K562 (cell line): ENCODE data around the gene ILF3. TPM values are rescaled to one million over a fixed set of nuclear protein-coding genes. Genes with fewer than 3 reads are reported as not detected.

Source experiments
- FOXA1 ChIP-seq: fragments of 450-650 bp; IDR thresholded peaks from 2 replicates; pipeline ENCODE4 v1.6.1; 2016; ENCODE audit warnings: mild to moderate bottlenecking, borderline replicate concordance
- HIVEP1 ChIP-seq: fragments of 250-450 bp; sonication (Bioruptor Pico); IDR thresholded peaks from 2 replicates; pipeline ENCODE4 v1.4.0; 2020; ENCODE audit warnings: mild to moderate bottlenecking
- ILK ChIP-seq: fragments of 450-650 bp; IDR thresholded peaks from 2 replicates; pipeline ENCODE4 v1.6.1; 2016; ENCODE audit warnings: missing genetic modification characterization, low read depth, mild to moderate bottlenecking, missing compliant biosample characterization, moderate library complexity, borderline replicate concordance
- MGA ChIP-seq: fragments of 450-650 bp; IDR thresholded peaks from 2 replicates; pipeline ENCODE4 v1.6.1; 2016; ENCODE audit warnings: mild to moderate bottlenecking, moderate library complexity
- MNT ChIP-seq, 2 experiments: fragments of 450-650 bp; conservative IDR thresholded peaks; 2 replicates each; pipeline ENCODE4 v1.6.1; 2017; ENCODE audit warnings: mild to moderate bottlenecking in 2 of 2, moderate library complexity in 2 of 2
- NFE2 ChIP-seq: IDR thresholded peaks from 2 replicates; pipeline ENCODE4 v1.6.1; 2014; ENCODE audit warnings: antibody characterized with exemption, low read depth
- SMARCA5 ChIP-seq: fragments of 450-650 bp; IDR thresholded peaks from 2 replicates; pipeline ENCODE4 v1.6.1; 2016
- STAT5B ChIP-seq: fragments of 250-450 bp; sonication (Bioruptor Pico); IDR thresholded peaks from 2 replicates; pipeline ENCODE4 v1.8.0; 2021; ENCODE audit warnings: mild to moderate bottlenecking, inconsistent platforms
- TRIM24 ChIP-seq, 2 experiments: fragments of 450-650 bp; IDR thresholded peaks; 2 replicates each; pipeline ENCODE4 v1.6.1; 2016
- ZFP36 ChIP-seq: fragments of 150-350 bp; IDR thresholded peaks from 2 replicates; pipeline ENCODE4 v1.6.1; 2018; ENCODE audit warnings: low read length, low read depth; ENCODE audit not compliant: partially characterized antibody
- ZNF140 ChIP-seq: fragments of 250-450 bp; sonication (Bioruptor Pico); IDR thresholded peaks from 2 replicates; pipeline ENCODE4 v1.8.0; 2021; ENCODE audit warnings: moderate library complexity, mild to moderate bottlenecking, inconsistent platforms
- ZNF347 ChIP-seq: fragments of 450-650 bp; formaldehyde crosslinking; IDR thresholded peaks from 2 replicates; pipeline ENCODE4 v1.4.0; 2020; ENCODE audit warnings: low read depth, mild to moderate bottlenecking, moderate library complexity
- ZNF395 ChIP-seq: fragments of 200-800 bp; sonication (Bioruptor generic); IDR thresholded peaks from 2 replicates; pipeline ENCODE4 v1.6.1; 2017; ENCODE audit warnings: missing genetic modification characterization, missing compliant biosample characterization
- ZNF589 ChIP-seq: fragments of 200-800 bp; sonication (Bioruptor generic); IDR thresholded peaks from 2 replicates; pipeline ENCODE4 v1.6.1; 2016; ENCODE audit warnings: low read depth, missing genetic modification characterization, missing compliant biosample characterization
- ZZZ3 ChIP-seq: fragments of 450-650 bp; IDR thresholded peaks from 2 replicates; pipeline ENCODE4 v1.6.1; 2016; ENCODE audit warnings: antibody characterized with exemption, mild to moderate bottlenecking, moderate library complexity
- polyA plus RNA-seq, 8 experiments: library from polyadenylated mRNA; depleted of rRNA in 4 of 8; stranded (reverse) in 5 of 8; unstranded in 3 of 8; fragments of >200 nt; fragmentation: Nextera tagmentation in 2 of 8; fragmentation: Illumina TruSeq in 1 of 8; extraction: Ambion mirVana in 2 of 8; extraction: Trizol in 1 of 8; gene quantifications; 2 replicates each; pipeline versions ENCODE4 v1.2.1 to v1.2.3, GENCODE V29; 2011 to 2014; ENCODE audit warnings: inconsistent platforms in 1 of 8, missing spikeins in 1 of 8
- total RNA-seq, 7 experiments: library from RNA; depleted of rRNA in 6 of 7; stranded (reverse); fragments of >200 nt in 6 of 7; fragmentation: Illumina TruSeq in 2 of 7; extraction: Trizol in 2 of 7; gene quantifications; 2 replicates each; pipeline versions ENCODE4 v1.2.1 to v1.2.3, GENCODE V29; 2011 to 2021; ENCODE audit warnings: low replicate concordance in 1 of 7

ILF3 gene
- total and polyA plus RNA-seq, 9 of the 15 experiments (the other 6 are each of a cell fraction or from before 2014, with no cell fraction given) = 26.0 to 453 (median 175) TPM

- TF ChIP-seq ZZZ3 = no peak
- no peak for TF ChIP-seq ZNF140 (CRISPR knock-in tag)
- TF ChIP-seq ILK (tag) = no peak
- TF ChIP-seq SMARCA5 = no peak
- TF ChIP-seq TRIM24 (IDR thresholded peaks at IDR 0.05) = 0 out of 4 replicates have a peak, but pooled peaks of 1 of the 2 experiments have one; percentile 15
- peak in 1 of 2 experiments; percentile 35; a peak in 2 of 4 replicates for TF ChIP-seq MNT (conservative IDR thresholded peaks at IDR 0.05)
- TF ChIP-seq FOXA1 = no peak
- TF ChIP-seq STAT5B (CRISPR knock-in tag) = no peak
- peak; percentile 89 for TF ChIP-seq MGA
- peak; percentile 50; the same call in 1 of the 2 replicates for TF ChIP-seq ZNF589
- TF ChIP-seq ZFP36 = no peak
- TF ChIP-seq ZNF395 (CRISPR knock-in tag) = no peak
- peak; percentile 62; the same call in 1 of the 2 replicates for TF ChIP-seq NFE2
- no peak for TF ChIP-seq HIVEP1 (CRISPR knock-in tag)
- no peak for TF ChIP-seq ZNF347 (CRISPR knock-in tag)
These were observed 86.7 kb downstream of the ILF3 start (continued) for GRCh38 chr19:10740798-10741197.
